Neural crest cell (in vitro differentiated cells): ENCODE data around the gene IRX2. TPM values are rescaled to one million over a fixed set of nuclear protein-coding genes. Genes with fewer than 3 reads are reported as not detected.

Experiments used
- DNase-seq: peaks from one replicate; pipeline ENCODE4 v3.0.0; 2021; ENCODE audit warnings: low read depth, mixed read lengths, low spot score
- H3K27ac Mint-ChIP-seq: one replicate; pipeline ENCODE4 v1.8.0; 2021; ENCODE audit warnings: mild to moderate bottlenecking, mixed read lengths; ENCODE audit not compliant: unreplicated experiment
- H3K27me3 Mint-ChIP-seq: 2 replicates; pipeline ENCODE4 v1.8.0; 2021; ENCODE audit warnings: low read depth, mild to moderate bottlenecking, mixed read lengths
- H3K36me3 Mint-ChIP-seq: 2 replicates; pipeline ENCODE4 v1.8.0; 2021; ENCODE audit warnings: low read depth, mild to moderate bottlenecking, mixed read lengths
- H3K4me1 Mint-ChIP-seq: 2 replicates; pipeline ENCODE4 v1.8.0; 2021; ENCODE audit warnings: mixed read lengths
- H3K4me3 Mint-ChIP-seq: one replicate; pipeline ENCODE4 v1.8.0; 2021; ENCODE audit warnings: mild to moderate bottlenecking, mixed read lengths
- H3K9me3 Mint-ChIP-seq: 2 replicates; pipeline ENCODE4 v1.8.0; 2021; ENCODE audit warnings: mixed read lengths
- total RNA-seq: library from RNA; stranded (reverse); gene quantifications from 2 replicates; pipeline ENCODE4 v1.2.1, GENCODE V29; 2021
- TF ChIP-seq, protein P1 (sequence below): fragments of 200-600 bp; sonication (generic); conservative IDR thresholded peaks from 2 replicates; pipeline ENCODE4 v1.5.0; 2021; ENCODE audit warnings: antibody characterized with exemption, mild to moderate bottlenecking

IRX2 gene
- total RNA-seq, 1 donor from 2014 or later: 42.5 TPM

- no peak for DNase-seq
- Mint-ChIP-seq H3K4me1 (peaks cover 55% of the 10 kb centered on the region), H3K36me3 (peaks cover 12% of the 10 kb centered on the region), H3K9me3 (no peaks in the 10 kb centered on the region), H3K4me3 (peak overlapping the region; percentile 85), H3K27me3 (peaks cover 58% of the 10 kb centered on the region), H3K27ac (no peak overlapping the region)
- TF ChIP-seq, protein P1, sequence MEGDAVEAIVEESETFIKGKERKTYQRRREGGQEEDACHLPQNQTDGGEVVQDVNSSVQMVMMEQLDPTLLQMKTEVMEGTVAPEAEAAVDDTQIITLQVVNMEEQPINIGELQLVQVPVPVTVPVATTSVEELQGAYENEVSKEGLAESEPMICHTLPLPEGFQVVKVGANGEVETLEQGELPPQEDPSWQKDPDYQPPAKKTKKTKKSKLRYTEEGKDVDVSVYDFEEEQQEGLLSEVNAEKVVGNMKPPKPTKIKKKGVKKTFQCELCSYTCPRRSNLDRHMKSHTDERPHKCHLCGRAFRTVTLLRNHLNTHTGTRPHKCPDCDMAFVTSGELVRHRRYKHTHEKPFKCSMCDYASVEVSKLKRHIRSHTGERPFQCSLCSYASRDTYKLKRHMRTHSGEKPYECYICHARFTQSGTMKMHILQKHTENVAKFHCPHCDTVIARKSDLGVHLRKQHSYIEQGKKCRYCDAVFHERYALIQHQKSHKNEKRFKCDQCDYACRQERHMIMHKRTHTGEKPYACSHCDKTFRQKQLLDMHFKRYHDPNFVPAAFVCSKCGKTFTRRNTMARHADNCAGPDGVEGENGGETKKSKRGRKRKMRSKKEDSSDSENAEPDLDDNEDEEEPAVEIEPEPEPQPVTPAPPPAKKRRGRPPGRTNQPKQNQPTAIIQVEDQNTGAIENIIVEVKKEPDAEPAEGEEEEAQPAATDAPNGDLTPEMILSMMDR: no peak
Measured at GRCh38 chr5:2752059-2752820, 763 bp upstream of the IRX2 start.

DNA sequence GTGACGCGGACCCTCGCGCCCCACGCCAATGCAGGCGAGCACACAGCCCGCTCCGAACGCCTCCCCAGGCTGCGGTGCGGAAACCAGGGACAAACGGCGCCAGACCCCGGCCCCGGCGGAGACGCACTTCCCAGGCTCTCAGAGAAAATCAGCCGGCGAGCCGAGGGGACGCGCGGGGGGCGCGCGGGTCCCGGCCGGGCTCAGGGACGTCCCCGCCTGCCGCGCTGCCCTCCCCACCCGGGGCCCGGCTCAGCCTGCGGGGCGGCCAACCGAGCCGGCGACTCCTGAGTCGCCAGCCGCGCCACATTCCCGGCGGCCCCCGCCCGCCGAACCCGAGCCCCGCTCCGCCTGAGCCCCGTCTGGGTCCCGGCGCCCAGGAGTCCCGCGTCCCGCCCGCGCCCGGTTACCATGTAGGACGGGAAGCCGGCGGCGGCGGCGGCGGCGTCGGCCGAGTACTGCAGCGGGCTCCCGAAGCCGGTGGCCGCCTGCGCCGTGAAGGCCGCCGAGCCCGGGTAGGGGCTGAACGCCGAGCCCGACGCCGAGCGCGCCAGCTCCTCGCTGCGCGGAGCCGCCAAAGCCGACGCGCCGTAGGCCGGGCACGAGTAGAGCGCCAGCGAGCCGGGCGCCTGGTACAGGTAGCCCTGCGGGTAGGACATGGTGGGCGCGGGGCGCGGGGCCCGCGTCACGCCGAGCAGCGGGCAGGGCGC is 566 bp downstream of the IRX2 start:
- no peak overlapping the region for H3K27ac Mint-ChIP-seq
- DNase-seq: peak; percentile 34
- H3K27me3 Mint-ChIP-seq: peaks cover 47% of the 10 kb centered on the region
- TF ChIP-seq, protein P1: no peak
- H3K4me3 Mint-ChIP-seq: peak overlapping the region; percentile 95
- H3K9me3 Mint-ChIP-seq: no peaks in the 10 kb centered on the region
- peaks cover 52% of the 10 kb centered on the region for H3K4me1 Mint-ChIP-seq
- H3K36me3 Mint-ChIP-seq: peaks cover 12% of the 10 kb centered on the region

DNA sequence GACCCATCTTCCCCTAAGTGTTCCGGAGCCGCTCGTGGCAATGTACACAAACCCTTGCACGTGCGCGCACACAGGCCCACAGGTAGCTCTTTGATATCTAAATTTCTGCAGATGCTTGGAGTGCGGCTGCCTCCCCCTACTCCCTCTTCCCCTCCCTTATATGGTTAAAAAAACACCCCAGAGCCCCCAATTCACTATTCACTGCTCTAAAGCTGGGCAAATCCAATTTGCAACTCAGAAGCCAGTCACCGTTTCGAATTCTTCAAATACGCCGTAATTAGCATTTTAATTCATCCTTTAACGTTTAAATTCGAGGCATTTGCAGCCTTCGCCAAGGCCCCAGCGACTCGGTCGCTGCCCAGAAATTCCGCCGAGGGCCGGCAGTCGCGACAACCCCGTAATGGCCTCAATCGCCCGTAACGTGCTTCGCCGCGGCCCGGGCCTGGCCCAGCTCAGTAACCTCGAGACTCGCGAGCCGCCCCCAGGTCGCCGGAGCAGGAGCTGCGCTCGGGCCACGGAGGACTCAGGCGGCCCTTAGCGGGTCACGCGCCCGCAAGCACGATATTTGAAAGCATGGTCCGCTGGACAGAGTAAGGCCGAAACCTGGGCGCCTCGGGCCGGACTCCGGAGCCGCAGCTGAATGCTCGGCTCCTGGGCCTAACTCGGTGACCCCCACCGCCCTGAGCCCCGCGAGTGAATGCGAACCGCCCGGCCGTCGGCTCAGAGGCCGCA is 1.3 kb downstream of the IRX2 start:
- H3K27ac Mint-ChIP-seq: peak overlapping the region; percentile 24
- TF ChIP-seq, protein P1: no peak
- H3K9me3 Mint-ChIP-seq: no peaks in the 10 kb centered on the region
- H3K4me1 Mint-ChIP-seq: peaks cover 53% of the 10 kb centered on the region
- H3K36me3 Mint-ChIP-seq: peaks cover 16% of the 10 kb centered on the region
- peak overlapping the region; percentile 95 for H3K4me3 Mint-ChIP-seq
- DNase-seq: peak; percentile 37
- peaks cover 41% of the 10 kb centered on the region for H3K27me3 Mint-ChIP-seq

DNA sequence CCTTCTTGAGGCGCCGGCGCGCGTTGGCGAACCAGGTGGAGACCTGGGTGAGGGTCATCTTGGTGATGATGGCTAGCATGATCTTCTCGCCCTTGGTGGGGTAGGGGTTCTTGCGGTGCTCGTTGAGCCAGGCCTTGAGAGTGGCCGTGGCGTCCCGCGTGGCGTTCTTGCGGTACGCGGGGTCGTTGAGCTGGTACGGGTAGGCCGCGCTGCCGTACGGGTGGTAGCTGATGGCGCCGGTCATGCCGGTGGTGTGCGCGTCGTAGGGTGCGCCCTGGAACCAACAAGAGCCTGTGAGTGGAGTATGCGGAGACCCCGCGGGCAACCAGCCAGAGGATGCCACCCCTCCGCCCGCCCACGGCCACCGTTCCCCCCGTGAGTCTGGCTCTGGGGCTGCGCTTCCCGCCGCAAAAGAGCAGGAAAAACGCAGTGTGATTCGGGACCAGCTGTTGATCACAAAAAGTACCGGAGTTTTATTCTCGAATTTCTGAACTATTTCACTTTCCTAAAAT is 1.9 kb downstream of the IRX2 start:
- TF ChIP-seq, protein P1: no peak
- Mint-ChIP-seq H3K4me1 (peaks cover 58% of the 10 kb centered on the region), H3K4me3 (peak overlapping the region; percentile 95), H3K27ac (no peak overlapping the region), H3K27me3 (peaks cover 39% of the 10 kb centered on the region), H3K36me3 (peaks cover 16% of the 10 kb centered on the region), H3K9me3 (no peaks in the 10 kb centered on the region)
- no peak for DNase-seq

DNA sequence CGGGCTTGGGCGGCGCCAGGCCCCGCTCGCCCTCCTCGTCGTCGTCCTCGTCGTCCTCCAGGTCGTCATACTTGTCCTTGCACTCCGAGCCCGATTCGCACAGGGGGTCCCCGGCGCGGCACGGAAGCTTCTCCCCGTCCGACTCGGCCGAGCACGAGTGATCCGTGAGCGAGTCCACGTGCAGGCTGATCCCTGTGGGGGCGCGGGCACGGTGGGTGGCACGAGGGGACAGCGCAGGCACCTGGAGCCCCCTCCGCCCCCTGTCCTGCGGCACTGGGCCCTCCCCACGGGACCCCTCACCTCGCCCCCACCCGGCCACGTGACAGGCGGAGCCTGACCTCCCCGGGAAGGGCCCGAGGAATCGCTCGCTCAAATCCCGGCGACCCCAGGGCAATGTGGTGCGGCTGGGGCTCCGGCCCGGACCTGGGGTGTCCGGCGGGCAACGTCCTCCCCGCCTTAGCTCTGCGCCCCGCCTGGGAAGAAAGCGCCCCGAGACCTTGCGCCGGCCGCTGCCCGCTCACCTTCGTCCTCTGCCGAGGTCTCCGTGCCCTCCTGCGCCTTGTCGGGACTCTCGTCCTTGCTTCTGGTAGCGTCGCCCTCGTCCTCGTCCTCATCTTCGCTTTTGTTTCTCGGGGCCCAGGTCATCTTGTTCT is 2.5 kb downstream of the IRX2 start:
- H3K4me3 Mint-ChIP-seq: peak overlapping the region; percentile 95
- H3K9me3 Mint-ChIP-seq: no peaks in the 10 kb centered on the region
- peaks cover 38% of the 10 kb centered on the region for H3K27me3 Mint-ChIP-seq
- DNase-seq: no peak
- peaks cover 58% of the 10 kb centered on the region for H3K4me1 Mint-ChIP-seq
- TF ChIP-seq, protein P1: no peak
- peaks cover 16% of the 10 kb centered on the region for H3K36me3 Mint-ChIP-seq
- H3K27ac Mint-ChIP-seq: no peak overlapping the region
